ENCODE results near the gene BCAT1.

DNA sequence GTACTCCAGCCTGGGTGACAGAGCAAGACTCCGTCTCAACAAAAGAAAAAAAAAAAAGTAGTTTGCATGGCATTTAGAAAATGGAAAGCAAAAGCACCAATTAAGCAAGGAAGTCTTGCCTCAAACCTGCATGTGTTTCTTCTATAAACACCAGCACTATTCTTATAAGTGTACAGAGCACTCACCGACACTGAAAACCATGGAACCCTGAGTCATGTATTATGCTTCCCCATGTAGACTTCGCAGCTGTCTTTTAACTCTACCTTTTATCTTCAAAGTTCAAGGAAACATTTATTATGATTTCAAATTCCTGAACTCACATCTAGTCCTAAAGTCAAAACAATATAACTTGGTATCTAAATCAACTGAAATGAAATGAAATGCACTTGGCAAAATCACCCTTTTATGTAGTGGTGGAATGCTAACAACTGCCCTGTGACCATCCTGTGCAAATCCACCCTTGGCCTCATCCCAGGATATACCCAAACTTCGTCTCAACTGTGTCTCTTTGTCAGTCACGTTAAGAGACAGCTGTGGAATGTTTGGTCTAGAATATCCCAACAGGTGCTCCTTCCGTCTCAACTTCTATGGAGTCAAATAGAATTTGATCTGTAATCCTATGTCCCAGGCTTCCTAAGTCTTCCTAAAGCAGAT, 4.8 kb downstream of the BCAT1 start:
- TF ChIP-seq, protein P1, sequence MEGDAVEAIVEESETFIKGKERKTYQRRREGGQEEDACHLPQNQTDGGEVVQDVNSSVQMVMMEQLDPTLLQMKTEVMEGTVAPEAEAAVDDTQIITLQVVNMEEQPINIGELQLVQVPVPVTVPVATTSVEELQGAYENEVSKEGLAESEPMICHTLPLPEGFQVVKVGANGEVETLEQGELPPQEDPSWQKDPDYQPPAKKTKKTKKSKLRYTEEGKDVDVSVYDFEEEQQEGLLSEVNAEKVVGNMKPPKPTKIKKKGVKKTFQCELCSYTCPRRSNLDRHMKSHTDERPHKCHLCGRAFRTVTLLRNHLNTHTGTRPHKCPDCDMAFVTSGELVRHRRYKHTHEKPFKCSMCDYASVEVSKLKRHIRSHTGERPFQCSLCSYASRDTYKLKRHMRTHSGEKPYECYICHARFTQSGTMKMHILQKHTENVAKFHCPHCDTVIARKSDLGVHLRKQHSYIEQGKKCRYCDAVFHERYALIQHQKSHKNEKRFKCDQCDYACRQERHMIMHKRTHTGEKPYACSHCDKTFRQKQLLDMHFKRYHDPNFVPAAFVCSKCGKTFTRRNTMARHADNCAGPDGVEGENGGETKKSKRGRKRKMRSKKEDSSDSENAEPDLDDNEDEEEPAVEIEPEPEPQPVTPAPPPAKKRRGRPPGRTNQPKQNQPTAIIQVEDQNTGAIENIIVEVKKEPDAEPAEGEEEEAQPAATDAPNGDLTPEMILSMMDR (IDR thresholded peaks at IDR 0.05; ENCODE audit: low read depth, low read length, poor library complexity, severe bottlenecking): no peak
- TF ChIP-seq EZH2phosphoT487 (IDR thresholded peaks at IDR 0.05; ENCODE audit: borderline replicate concordance, low read length): no peak

Measured in DOHH2 (cell line).